ENCODE measurements around the gene PSMD6. TPM values are rescaled to one million over a fixed set of nuclear protein-coding genes. Genes with fewer than 3 reads are reported as not detected.

The PSMD6 gene
- total RNA-seq, 1 donor from 2014 or later: 88.5 TPM

DNA sequence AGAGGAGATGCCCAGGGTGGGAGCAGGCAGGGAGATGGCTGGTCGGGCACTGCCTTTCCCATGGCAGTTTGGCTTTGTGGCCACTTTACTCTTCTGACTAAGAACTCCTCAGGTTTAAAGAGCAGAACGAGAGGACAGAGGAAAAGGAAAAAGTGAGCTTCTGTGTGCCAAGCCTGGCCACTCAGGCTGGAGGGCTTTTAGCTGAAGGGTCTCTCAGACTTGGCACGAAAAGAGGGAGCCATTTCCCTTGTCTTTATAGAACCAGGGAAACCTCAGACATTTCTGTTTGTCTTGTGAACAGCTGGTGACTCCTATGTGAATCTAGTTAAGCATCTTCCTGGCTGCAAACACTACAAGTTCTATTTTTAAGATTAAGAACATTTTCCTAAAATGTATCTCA lies 23.3 kb upstream of the PSMD6 start:
- intact Hi-C loops (cut with micrococcal nuclease): no loop called here

DNA sequence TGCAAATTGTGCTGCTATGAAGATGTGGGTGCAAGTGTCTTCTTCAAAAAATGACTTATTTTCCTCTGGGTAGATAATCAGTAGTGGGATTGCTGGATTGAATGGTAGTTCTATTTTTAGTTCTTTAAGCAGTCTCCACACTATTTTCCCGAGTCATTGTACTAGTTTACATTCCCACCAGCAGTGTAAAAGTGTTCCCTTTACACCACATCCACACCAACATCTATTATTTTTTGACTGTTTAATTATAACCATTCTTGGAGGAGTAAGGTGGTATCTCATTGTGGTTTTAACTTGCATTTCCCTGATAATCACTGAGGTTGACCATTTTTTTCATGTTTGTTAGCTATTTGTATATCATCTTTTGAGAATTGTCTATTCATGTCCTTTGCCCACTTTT lies 19.7 kb upstream of the PSMD6 start:
- intact Hi-C loops (cut with micrococcal nuclease): no loop called here

DNA sequence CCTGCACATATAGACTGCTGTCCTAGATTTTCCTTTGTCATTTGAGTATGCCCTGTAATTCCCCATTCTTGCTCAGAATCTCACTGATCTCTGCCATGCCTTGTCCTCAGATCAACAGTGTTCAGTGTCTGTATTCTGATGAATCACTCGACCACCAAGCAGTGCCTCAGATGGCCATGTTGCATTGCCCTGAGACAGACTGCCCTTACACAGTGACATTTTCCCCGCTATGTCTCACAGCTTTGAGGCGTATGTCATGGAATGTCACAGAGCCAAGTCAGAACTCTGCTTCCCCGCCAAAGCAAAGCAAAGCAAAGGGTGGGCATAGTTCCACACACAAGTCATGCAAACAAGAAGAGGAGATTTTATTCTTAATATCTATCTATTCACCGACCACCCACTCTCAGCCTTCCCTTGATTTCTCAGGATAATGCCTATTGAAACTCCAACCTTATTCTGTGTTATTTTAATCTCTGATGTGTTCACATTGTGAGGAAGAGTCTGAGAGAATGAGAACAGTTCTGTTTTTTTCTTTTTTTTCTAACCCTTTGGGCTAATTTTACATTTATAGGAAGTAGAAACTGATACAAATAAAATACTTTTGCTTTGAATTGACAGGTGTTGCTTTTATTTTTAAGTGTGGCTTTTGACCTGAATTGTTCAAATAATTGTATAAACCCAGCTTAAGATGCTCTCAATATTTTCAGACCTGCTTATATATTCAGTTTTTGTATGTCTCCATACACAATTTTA lies 16.9 kb upstream of the PSMD6 start:
- intact Hi-C loops (cut with micrococcal nuclease): no loop called here

DNA sequence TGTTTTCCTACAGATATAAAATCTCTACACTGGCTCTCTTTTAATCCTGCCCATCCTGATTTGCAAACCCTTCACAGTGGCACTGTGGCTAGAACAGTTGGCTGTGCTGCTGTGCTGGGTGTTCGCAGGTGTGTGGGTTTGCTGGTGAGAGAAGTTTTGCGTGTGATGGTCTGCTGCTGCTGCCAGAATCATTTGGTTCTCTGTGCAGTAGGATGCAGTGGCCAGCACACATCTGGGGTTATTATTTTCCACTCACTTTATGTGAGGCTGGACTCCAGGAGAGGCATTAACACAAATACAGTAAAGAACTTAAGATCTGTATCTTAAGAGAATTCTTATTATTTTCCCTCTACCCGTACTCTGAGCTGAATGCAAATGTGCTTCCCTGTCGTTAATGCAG lies 16.0 kb upstream of the PSMD6 start:
- intact Hi-C loops (cut with micrococcal nuclease): no loop called here

DNA sequence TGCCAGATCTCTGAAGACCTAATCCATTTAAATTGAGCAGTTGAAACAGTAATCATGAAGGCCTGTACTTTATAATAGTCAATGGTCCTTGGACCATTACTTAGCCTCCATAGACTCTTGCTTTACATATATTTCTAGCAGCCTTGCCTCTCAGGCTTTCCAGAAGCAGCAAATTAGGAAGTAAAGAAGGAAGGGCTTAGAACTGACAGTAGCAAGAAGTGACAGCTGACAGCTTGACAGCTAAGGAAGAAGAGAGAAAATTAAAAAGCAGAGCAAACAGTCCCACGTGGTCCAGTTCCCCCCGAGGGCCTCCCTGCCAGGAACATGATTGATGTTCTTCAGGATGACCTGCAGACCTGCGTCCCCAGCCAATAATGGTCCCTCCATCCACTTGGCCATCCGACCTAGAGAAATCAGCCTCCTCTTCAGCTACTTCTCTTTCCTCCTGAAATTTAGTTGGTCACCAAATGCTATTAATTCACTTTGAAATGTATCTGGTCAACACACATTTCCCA lies 15.0 kb upstream of the PSMD6 start:
- intact Hi-C loops (cut with micrococcal nuclease): no loop called here

DNA sequence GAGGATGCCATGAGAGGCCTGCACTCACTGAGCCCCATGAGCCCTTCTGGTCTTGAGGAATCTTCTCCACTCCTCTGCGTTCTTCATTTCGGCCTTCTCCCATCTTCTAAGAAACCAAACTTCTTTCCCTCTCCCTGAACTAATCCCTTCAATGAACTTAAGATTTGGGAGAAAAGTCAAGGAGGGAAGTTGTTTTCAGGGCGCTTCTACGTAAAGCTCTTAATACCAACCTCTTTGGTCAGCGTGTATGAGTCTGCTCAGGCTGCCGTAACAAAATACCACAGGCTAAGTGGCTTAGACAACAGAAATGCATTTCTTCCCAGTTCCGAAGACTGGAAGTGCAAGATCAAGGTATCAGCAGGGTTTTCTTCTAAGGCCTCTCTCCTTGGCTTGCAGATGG lies 13.8 kb upstream of the PSMD6 start:
- intact Hi-C loops (cut with micrococcal nuclease): no loop called here

- intact Hi-C loops (cut with micrococcal nuclease): no loop called here
These were observed 9.8 kb upstream of the PSMD6 start for GRCh38 chr3:64033069-64033468.

- intact Hi-C loops (cut with micrococcal nuclease): loop anchor here (2.0 kb wide), 1 partner anchor 431 kb away; no protein-coding TSS in a partner anchor
These were observed 8.5 kb upstream of the PSMD6 start for GRCh38 chr3:64031540-64032508.

GRCh38 chr3:64030741-64031140 lies 7.4 kb upstream of the PSMD6 start:
- intact Hi-C loops (cut with micrococcal nuclease): loop anchor here (1.0 to 2.0 kb wide), 3 partner anchors 369 to 454 kb away; no protein-coding TSS in a partner anchor

GRCh38 chr3:64029287-64029686 lies 6.0 kb upstream of the PSMD6 start:
- intact Hi-C loops (cut with micrococcal nuclease): no loop called here

DNA sequence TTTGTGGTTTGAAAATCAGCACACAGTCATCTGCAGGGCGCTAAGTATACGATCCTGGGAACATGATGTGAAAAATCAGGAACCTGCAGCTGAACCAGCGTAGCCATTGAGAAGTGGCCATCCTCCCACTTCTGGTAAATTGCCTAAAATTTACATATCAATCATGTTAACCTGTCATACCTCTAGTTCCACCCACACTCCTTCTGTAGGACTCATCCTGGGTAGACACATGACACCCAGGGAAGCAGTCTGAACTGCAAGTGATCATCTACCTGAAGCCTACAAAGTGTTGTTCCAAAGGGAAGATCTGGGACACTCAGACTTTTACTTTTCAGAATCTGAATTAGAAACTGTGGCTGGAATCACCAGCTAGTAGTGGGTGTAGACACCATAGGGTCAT lies 5.5 kb upstream of the PSMD6 start:
- intact Hi-C loops (cut with micrococcal nuclease): no loop called here

GRCh38 chr3:64027658-64028057 lies 4.4 kb upstream of the PSMD6 start:
- intact Hi-C loops (cut with micrococcal nuclease): no loop called here

GRCh38 chr3:64026346-64026745 lies 3.1 kb upstream of the PSMD6 start:
- intact Hi-C loops (cut with micrococcal nuclease): no loop called here

DNA sequence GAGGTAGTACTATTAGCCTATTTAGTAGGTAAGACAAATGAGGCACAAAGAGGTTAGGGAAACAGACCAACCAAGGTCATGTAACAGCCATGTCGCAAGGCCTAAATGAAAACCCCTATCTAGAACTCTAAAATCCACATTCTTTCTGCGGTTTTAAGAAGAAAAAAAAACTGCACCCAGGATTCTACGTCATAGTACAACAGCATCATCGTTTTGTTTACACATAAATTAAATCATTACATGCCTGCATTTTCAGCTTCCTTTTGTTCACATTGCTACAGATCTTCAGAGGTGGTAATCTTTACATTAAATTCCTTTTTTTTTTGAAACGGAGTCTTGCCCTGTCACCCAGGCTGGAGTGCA lies 548 bp upstream of the PSMD6 start:
- intact Hi-C loops (cut with micrococcal nuclease): loop anchor here (1.0 to 5.0 kb wide), 5 partner anchors 42 to 159 kb away; partner anchors contain the start of gene SCAANT1

DNA sequence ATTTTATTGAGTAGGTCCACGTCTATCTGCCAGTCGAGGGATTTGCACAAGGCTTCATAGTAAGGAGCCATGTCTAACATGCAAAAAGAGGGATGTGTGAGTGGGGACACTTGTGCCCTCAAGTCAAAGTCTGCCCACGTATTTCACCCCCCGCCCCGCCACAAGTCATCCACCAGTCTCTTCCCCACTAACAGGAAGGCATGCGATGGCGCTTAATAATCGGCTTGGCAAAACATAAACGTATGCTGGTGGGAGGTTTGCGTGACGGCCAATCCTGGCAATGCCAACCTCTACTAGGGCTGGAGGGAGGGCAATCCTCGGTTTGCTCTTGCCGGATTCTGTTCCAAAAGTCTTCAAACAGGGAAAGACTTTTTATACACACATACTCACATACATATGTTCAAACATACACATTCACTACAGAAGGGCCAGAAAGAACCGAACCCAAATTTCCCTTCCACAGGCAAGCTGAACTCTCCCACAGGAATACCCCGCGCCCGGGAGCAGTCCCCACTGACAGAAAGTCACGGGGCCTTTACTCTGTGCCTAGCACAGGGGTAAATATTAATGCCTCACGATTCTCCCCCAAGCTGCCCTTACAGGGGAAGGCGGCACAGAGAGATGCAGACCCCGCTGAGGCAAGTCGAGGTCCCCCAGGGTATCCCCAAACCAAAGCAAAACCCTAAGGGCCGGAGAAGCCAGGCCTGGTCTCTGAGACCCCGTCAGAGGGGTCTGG lies 675 bp downstream of the PSMD6 start:
- intact Hi-C loops (cut with micrococcal nuclease): loop anchor here (1.0 to 5.0 kb wide), 5 partner anchors 40 to 158 kb away; partner anchors contain the start of gene SCAANT1

DNA sequence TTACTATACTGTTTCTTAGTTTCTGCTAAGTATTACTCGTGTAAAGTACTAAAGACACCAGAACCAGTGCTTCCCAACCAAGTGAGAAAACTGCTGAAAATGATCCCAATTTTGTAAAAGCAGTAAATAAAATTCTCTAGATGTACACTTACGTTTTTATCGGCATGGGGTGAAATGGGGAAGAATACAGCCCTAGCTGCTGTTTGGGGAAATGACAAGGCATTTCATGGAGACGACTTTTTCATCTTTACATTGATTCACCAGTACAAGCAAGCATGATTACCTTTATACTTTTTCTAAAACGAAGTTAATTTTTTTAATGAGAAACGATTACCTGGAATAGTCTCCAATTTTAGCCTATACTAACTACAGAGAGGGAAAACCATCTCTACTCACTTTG lies 1.4 kb downstream of the PSMD6 start:
- intact Hi-C loops (cut with micrococcal nuclease): loop anchor here (2.0 to 5.0 kb wide), 3 partner anchors 40 to 157 kb away; no protein-coding TSS in a partner anchor

- intact Hi-C loops (cut with micrococcal nuclease): loop anchor here (5.0 kb wide), 1 partner anchor 38 kb away; no protein-coding TSS in a partner anchor
These were observed 3.4 kb downstream of the PSMD6 start for GRCh38 chr3:64019879-64020278.

DNA sequence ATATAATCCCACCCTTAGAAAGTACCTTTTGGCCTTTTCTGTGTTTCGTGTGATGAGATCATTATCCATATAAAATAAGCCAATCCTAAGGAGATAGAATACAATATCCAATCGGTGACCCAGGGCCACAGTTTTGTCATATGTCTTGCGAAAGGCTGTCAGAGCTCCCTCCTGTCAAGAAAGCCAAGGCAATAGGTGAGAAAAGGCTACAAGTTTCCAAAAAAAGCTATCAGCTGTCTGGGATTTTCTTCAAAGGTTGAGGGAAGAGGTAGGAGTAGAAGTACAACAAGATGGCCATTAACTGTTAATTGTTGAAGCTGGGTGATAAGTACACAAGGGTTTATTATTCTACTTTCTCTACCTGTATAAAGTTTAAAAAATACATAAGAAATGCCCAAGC lies 4.0 kb downstream of the PSMD6 start:
- intact Hi-C loops (cut with micrococcal nuclease): no loop called here

DNA sequence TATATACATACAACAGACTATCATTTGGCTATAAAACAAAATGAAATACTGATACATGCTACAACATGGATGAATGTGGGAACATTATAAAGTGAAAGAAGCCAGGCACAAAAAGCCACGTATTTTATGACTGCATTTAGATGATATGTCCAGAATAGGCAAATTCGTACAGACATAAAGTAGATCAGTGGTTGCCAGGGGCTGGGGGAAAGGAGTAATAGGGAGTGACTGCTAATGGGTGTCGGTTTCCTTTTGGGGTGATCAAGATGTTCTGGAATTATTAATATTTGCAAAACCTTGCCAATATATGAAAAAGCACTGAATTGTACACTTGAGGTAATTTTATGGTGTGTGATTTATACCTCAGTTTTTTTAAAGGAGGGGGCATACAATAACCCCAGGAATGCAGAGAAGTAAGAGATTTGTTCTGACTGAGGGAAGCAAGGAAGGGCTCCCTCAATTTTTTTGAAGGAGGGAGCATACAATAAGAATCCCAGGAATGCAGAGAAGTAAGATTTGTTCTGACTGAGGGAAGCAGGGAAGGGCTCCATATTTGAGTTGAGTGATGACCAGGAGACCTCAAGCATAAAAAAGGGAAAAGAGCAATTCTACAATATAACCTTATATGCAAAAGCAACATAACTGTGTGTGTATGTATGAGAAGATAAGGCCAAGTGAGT lies 6.2 kb downstream of the PSMD6 start:
- intact Hi-C loops (cut with micrococcal nuclease): no loop called here

DNA sequence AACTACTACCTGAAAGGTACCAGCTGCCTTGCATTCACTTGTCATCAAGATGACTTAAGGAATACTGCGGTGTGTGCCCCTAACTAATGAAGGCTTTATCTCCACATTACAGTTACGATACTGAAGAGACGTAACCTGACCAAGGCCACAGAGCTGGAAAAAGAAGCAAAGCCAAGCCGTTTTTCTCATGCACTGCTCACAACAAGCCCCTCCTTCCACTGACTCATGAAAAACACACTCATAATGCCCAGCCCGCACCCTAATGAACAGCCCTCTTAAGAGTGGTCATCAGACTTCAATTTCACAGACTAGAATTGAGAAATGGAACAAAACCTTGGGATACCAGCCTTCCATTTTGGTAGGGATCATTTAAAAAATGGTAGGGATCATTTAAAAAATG lies 11.6 kb downstream of the PSMD6 start:
- intact Hi-C loops (cut with micrococcal nuclease): no loop called here

GRCh38 chr3:64010199-64010598 lies 13.1 kb downstream of the PSMD6 start:
- intact Hi-C loops (cut with micrococcal nuclease): no loop called here

Data from T-helper 2 cell treated with Interferon-gamma antibody and Interleukin-4, amounts not matched to agents 100 ng/mL and 5 ng/mL, for 36 hours (primary cell).